GM18526 (cell line): ENCODE results near the gene TRIM47.

Source experiments
- POLR2A ChIP-seq: IDR thresholded peaks from 3 replicates; pipeline ENCODE4 v1.6.1; 2011; ENCODE audit not compliant: insufficient read length; ENCODE audit errors: extremely low read depth

The TRIM47 gene

GRCh38 chr17:75913537-75914210 lies 35.3 kb upstream of the TRIM47 start:
- TF ChIP-seq POLR2A: no peak

- TF ChIP-seq POLR2A: no peak
These were observed 32.3 kb upstream of the TRIM47 start for GRCh38 chr17:75910699-75911098.

GRCh38 chr17:75909812-75910274 lies 31.5 kb upstream of the TRIM47 start:
- TF ChIP-seq POLR2A: no peak

- no peak for TF ChIP-seq POLR2A
These were observed 30.9 kb upstream of the TRIM47 start for GRCh38 chr17:75909051-75909811.

- TF ChIP-seq POLR2A: no peak
These were observed 29.8 kb upstream of the TRIM47 start for GRCh38 chr17:75908201-75908600.

- TF ChIP-seq POLR2A: no peak
These were observed 27.9 kb upstream of the TRIM47 start for GRCh38 chr17:75906143-75906884.

GRCh38 chr17:75904749-75905521 lies 26.6 kb upstream of the TRIM47 start, which contains the start of gene MRPL38:
MRPL38 (minus strand) TSS chr17:75904884; CDS start chr17:75904875, 9 bp downstream.
- peak; percentile 78 for TF ChIP-seq POLR2A

- no peak for TF ChIP-seq POLR2A
These were observed 24.0 kb upstream of the TRIM47 start for GRCh38 chr17:75902406-75902805.

- no peak for TF ChIP-seq POLR2A
These were observed 23.3 kb upstream of the TRIM47 start for GRCh38 chr17:75901727-75902126.

GRCh38 chr17:75900691-75901533 lies 22.5 kb upstream of the TRIM47 start:
- no peak for TF ChIP-seq POLR2A

GRCh38 chr17:75899767-75900468 lies 21.5 kb upstream of the TRIM47 start:
- TF ChIP-seq POLR2A: no peak

GRCh38 chr17:75899353-75899752 lies 21.0 kb upstream of the TRIM47 start:
- no peak for TF ChIP-seq POLR2A

GRCh38 chr17:75898791-75899190 lies 20.4 kb upstream of the TRIM47 start:
- no peak for TF ChIP-seq POLR2A
